CD4-positive, CD25-positive, alpha-beta regulatory T cell (primary cell): ENCODE data around the gene SRGAP3. TPM values are rescaled to one million over a fixed set of nuclear protein-coding genes. Genes with fewer than 3 reads are reported as not detected.

Experiments
- ATAC-seq, 2 donors: fragments of 150-1000 bp; cut with Tn5 transposase; one replicate each; pipeline ENCODE4 v1.10.0; 2021; ENCODE audit warnings: low read depth in 2 of 2, moderate number of reproducible peaks in 2 of 2, moderate library complexity in 1 of 2
- DNase-seq, 3 donors: peaks; one replicate each; pipeline versions ENCODE4 v3.0.0 to v3.0.0-alpha.2; 2012 to 2022; ENCODE audit warnings: mixed read lengths in 1 of 3
- H3K27ac ChIP-seq: one replicate; pipeline ENCODE4 v1.7.0; 2013; ENCODE audit warnings: mild to moderate bottlenecking, low read length; ENCODE audit not compliant: insufficient read depth, poor library complexity, severe bottlenecking
- H3K27me3 ChIP-seq: one replicate; pipeline ENCODE4 v1.7.0; 2013; ENCODE audit warnings: low read length; ENCODE audit not compliant: control insufficient read depth, insufficient read depth
- H3K36me3 ChIP-seq: one replicate; pipeline ENCODE4 v1.7.0; 2013; ENCODE audit warnings: mild to moderate bottlenecking, low read length, moderate library complexity; ENCODE audit not compliant: control insufficient read depth, insufficient read depth
- H3K4me1 ChIP-seq: 2 replicates; pipeline ENCODE4 v1.7.0; 2013; ENCODE audit warnings: mild to moderate bottlenecking, low read length; ENCODE audit not compliant: insufficient read depth, control insufficient read depth, poor library complexity, severe bottlenecking
- H3K4me3 ChIP-seq: one replicate; pipeline ENCODE4 v1.7.0; 2013; ENCODE audit warnings: low read depth, mild to moderate bottlenecking, low read length, moderate library complexity
- H3K9me3 ChIP-seq, 2 experiments: 1 replicate in 1 of 2; 2 replicates in 1 of 2; pipeline ENCODE4 v1.7.0; 2013; ENCODE audit warnings: low read length in 2 of 2, mild to moderate bottlenecking in 1 of 2, moderate library complexity in 1 of 2; ENCODE audit not compliant: control insufficient read depth in 2 of 2
- H3K27ac Mint-ChIP-seq, 3 donors: one replicate each; pipeline ENCODE4 v1.8.0; 2020 to 2022; ENCODE audit warnings: mild to moderate bottlenecking in 3 of 3, mixed read lengths in 3 of 3, moderate library complexity in 2 of 3
- H3K27me3 Mint-ChIP-seq: one replicate; pipeline ENCODE4 v1.8.0; 2022; ENCODE audit warnings: mild to moderate bottlenecking, mixed read lengths
- H3K36me3 Mint-ChIP-seq: one replicate; pipeline ENCODE4 v1.8.0; 2020; ENCODE audit warnings: mixed read lengths
- H3K4me1 Mint-ChIP-seq, 4 donors: one replicate each; pipeline ENCODE4 v1.8.0; 2020 to 2022; ENCODE audit warnings: mixed read lengths in 4 of 4, mild to moderate bottlenecking in 1 of 4
- H3K4me3 Mint-ChIP-seq, 4 donors: one replicate each; pipeline ENCODE4 v1.8.0; 2020 to 2022; ENCODE audit warnings: mild to moderate bottlenecking in 4 of 4, mixed read lengths in 4 of 4, moderate library complexity in 3 of 4
- H3K9me3 Mint-ChIP-seq, 7 donors: one replicate each; pipeline ENCODE4 v1.8.0; 2020 to 2022; ENCODE audit warnings: mixed read lengths in 7 of 7, mild to moderate bottlenecking in 3 of 7, moderate library complexity in 2 of 7
- polyA plus RNA-seq, 4 donors: library from polyadenylated mRNA; unstranded; fragments of 300-500 nt; fragmentation: Illumina TruSeq; gene quantifications; one replicate each; pipeline ENCODE4 v1.2.3, GENCODE V29; 2021
- total RNA-seq: library from RNA; stranded (reverse); gene quantifications from one replicate; pipeline ENCODE4 v1.2.3, GENCODE V29; 2022

Gene SRGAP3
- total and polyA plus RNA-seq, 5 donors from 2014 or later = 1.8 to 8.1 (median 2.8) TPM

- Mint-ChIP-seq H3K27ac (no peak overlapping the region), H3K9me3 (peaks cover 0 to 1% (median 0%) of the 10 kb centered on the region in 7 donors), H3K4me1 (peaks cover 0 to 6% (median 2%) of the 10 kb centered on the region in 4 donors)
These were observed 43.9 kb downstream of the SRGAP3 start for GRCh38 chr3:9205345-9206143.

GRCh38 chr3:9204253-9204992 is 45.0 kb downstream of the SRGAP3 start:
- no peak overlapping the region for H3K4me3 Mint-ChIP-seq
- no peaks in the 10 kb centered on the region for H3K36me3 Mint-ChIP-seq
- H3K4me1 ChIP-seq = no peaks in the 10 kb centered on the region
- no peak overlapping the region for H3K27ac Mint-ChIP-seq
- peaks cover 0 to 2% (median 1%) of the 10 kb centered on the region in 4 donors for H3K4me1 Mint-ChIP-seq
- H3K36me3 ChIP-seq = no peaks in the 10 kb centered on the region
- H3K4me3 ChIP-seq = no peak overlapping the region
- H3K9me3 ChIP-seq = no peaks in the 10 kb centered on the region
- no peak overlapping the region for H3K27ac ChIP-seq
- peaks cover 0 to 1% (median 0%) of the 10 kb centered on the region in 7 donors for H3K9me3 Mint-ChIP-seq
- DNase-seq = no peak
- no peaks in the 10 kb centered on the region for H3K27me3 ChIP-seq
- H3K27me3 Mint-ChIP-seq = no peaks in the 10 kb centered on the region
- no peak for ATAC-seq

More at GRCh38 chr3:9205345-9206143, 43.9 kb downstream of the SRGAP3 start:
- Mint-ChIP-seq H3K36me3 (no peaks in the 10 kb centered on the region), H3K27me3 (no peaks in the 10 kb centered on the region), H3K4me3 (no peak overlapping the region)
- ATAC-seq = no peak
- no peak overlapping the region for H3K4me3 ChIP-seq
- H3K27me3 ChIP-seq = no peaks in the 10 kb centered on the region
- no peak overlapping the region for H3K27ac ChIP-seq
- no peaks in the 10 kb centered on the region for H3K9me3 ChIP-seq
- DNase-seq = no peak
- no peaks in the 10 kb centered on the region for H3K36me3 ChIP-seq
- no peaks in the 10 kb centered on the region for H3K4me1 ChIP-seq

GRCh38 chr3:9203317-9203716 is 46.1 kb downstream of the SRGAP3 start:
- Histone ChIP-seq H3K9me3 (no peaks in the 10 kb centered on the region), H3K27ac (no peak overlapping the region), H3K36me3 (no peaks in the 10 kb centered on the region), H3K4me3 (no peak overlapping the region), H3K4me1 (no peaks in the 10 kb centered on the region), H3K27me3 (no peaks in the 10 kb centered on the region)
- H3K36me3 Mint-ChIP-seq = no peaks in the 10 kb centered on the region
- H3K27ac Mint-ChIP-seq = no peak overlapping the region
- no peak for DNase-seq
- ATAC-seq = no peak
- peaks cover 0 to 1% (median 0%) of the 10 kb centered on the region in 7 donors for H3K9me3 Mint-ChIP-seq
- no peak overlapping the region for H3K4me3 Mint-ChIP-seq
- H3K27me3 Mint-ChIP-seq = no peaks in the 10 kb centered on the region
- H3K4me1 Mint-ChIP-seq = peaks cover 0 to 2% (median 1%) of the 10 kb centered on the region in 4 donors

GRCh38 chr3:9202546-9202945 is 46.9 kb downstream of the SRGAP3 start:
- no peak overlapping the region for H3K27ac ChIP-seq
- no peaks in the 10 kb centered on the region for H3K9me3 ChIP-seq
- Mint-ChIP-seq H3K27ac (no peak overlapping the region), H3K36me3 (no peaks in the 10 kb centered on the region), H3K4me3 (no peak overlapping the region), H3K9me3 (peaks cover 0 to 1% (median 0%) of the 10 kb centered on the region in 7 donors), H3K4me1 (peaks cover 0 to 2% (median 1%) of the 10 kb centered on the region in 4 donors), H3K27me3 (no peaks in the 10 kb centered on the region)
- H3K4me3 ChIP-seq = no peak overlapping the region
- ATAC-seq (no peak), DNase-seq (no peak)
- no peaks in the 10 kb centered on the region for H3K27me3 ChIP-seq
- H3K36me3 ChIP-seq = no peaks in the 10 kb centered on the region
- no peaks in the 10 kb centered on the region for H3K4me1 ChIP-seq

- no peaks in the 10 kb centered on the region for H3K36me3 ChIP-seq
- H3K27ac ChIP-seq = no peak overlapping the region
- Mint-ChIP-seq H3K9me3 (peaks cover 0 to 1% (median 0%) of the 10 kb centered on the region in 7 donors), H3K27me3 (no peaks in the 10 kb centered on the region), H3K27ac (no peak overlapping the region), H3K36me3 (no peaks in the 10 kb centered on the region), H3K4me1 (peaks cover 0 to 2% (median 1%) of the 10 kb centered on the region in 4 donors), H3K4me3 (no peak overlapping the region)
- H3K27me3 ChIP-seq = no peaks in the 10 kb centered on the region
- no peaks in the 10 kb centered on the region for H3K4me1 ChIP-seq
- no peak for DNase-seq
- ATAC-seq = no peak
- H3K4me3 ChIP-seq = no peak overlapping the region
- no peaks in the 10 kb centered on the region for H3K9me3 ChIP-seq
These were observed 47.5 kb downstream of the SRGAP3 start for GRCh38 chr3:9201955-9202354.

- Mint-ChIP-seq H3K36me3 (no peaks in the 10 kb centered on the region), H3K27ac (no peak overlapping the region), H3K4me3 (no peak overlapping the region), H3K4me1 (peaks cover 0 to 2% (median 1%) of the 10 kb centered on the region in 4 donors), H3K9me3 (peaks cover 0 to 1% (median 0%) of the 10 kb centered on the region in 7 donors), H3K27me3 (no peaks in the 10 kb centered on the region)
- ATAC-seq (no peak), DNase-seq (no peak)
- Histone ChIP-seq H3K27ac (no peak overlapping the region), H3K4me1 (no peaks in the 10 kb centered on the region), H3K36me3 (no peaks in the 10 kb centered on the region), H3K9me3 (no peaks in the 10 kb centered on the region), H3K4me3 (no peak overlapping the region), H3K27me3 (no peaks in the 10 kb centered on the region)
These were observed 48.2 kb downstream of the SRGAP3 start for GRCh38 chr3:9201266-9201665.

GRCh38 chr3:9199775-9200174 is 49.7 kb downstream of the SRGAP3 start:
- no peaks in the 10 kb centered on the region for H3K36me3 ChIP-seq
- Mint-ChIP-seq H3K36me3 (no peaks in the 10 kb centered on the region), H3K27me3 (no peaks in the 10 kb centered on the region), H3K4me3 (no peak overlapping the region), H3K9me3 (peaks cover 0 to 1% (median 0%) of the 10 kb centered on the region in 7 donors), H3K27ac (no peak overlapping the region), H3K4me1 (peaks cover 0 to 2% (median 1%) of the 10 kb centered on the region in 4 donors)
- ATAC-seq = no peak
- no peak for DNase-seq
- no peaks in the 10 kb centered on the region for H3K4me1 ChIP-seq
- H3K27me3 ChIP-seq = no peaks in the 10 kb centered on the region
- H3K9me3 ChIP-seq = no peaks in the 10 kb centered on the region
- H3K4me3 ChIP-seq = no peak overlapping the region
- H3K27ac ChIP-seq = no peak overlapping the region
